Caco-2 (cell line): Measurements from ENCODE around the gene EXOSC9. TPM values are rescaled to one million over a fixed set of nuclear protein-coding genes. Genes with fewer than 3 reads are reported as not detected.

Source experiments
- BruUV-seq: library from RNA; stranded (reverse); fragments of 400-500 nt; replicated peaks from 2 replicates; lab custom pipeline; 2021; lab: Mats Ljungman, UMichigan
- CTCF ChIA-PET: fragments of 300-600 bp; sonication (Branson Sonifier 250); formaldehyde crosslinking; loops from one replicate; lab custom pipeline; 2022; ENCODE audit warnings: antibody characterized with exemption; lab: Charles Lee
- POLR2A ChIA-PET: fragments of 300-600 bp; sonication (Branson Sonifier 250); formaldehyde crosslinking; loops from one replicate; lab custom pipeline; 2022; ENCODE audit warnings: antibody characterized with exemption; lab: Charles Lee
- DNase-seq, 2 experiments: peaks; one replicate each; pipeline versions ENCODE4 v3.0.0 to v3.0.0-alpha.2; 2020 to 2022
- H3K27me3 ChIP-seq: replicated peaks from 2 replicates; pipeline ENCODE4 v1.6.0; 2011; ENCODE audit warnings: low read length; ENCODE audit not compliant: control insufficient read depth, insufficient read depth
- H3K36me3 ChIP-seq: 2 replicates; pipeline ENCODE4 v1.5.1; 2011; ENCODE audit warnings: low read length; ENCODE audit not compliant: control insufficient read depth, insufficient read depth
- H3K4me1 ChIP-seq: fragments of 250-450 bp; sonication (Bioruptor Pico); 2 replicates; pipeline ENCODE4 v1.5.1; 2020; ENCODE audit warnings: mild to moderate bottlenecking
- H3K4me3 ChIP-seq: 2 replicates; pipeline ENCODE4 v1.5.1; 2011; ENCODE audit warnings: low read depth, mild to moderate bottlenecking, control low read depth, low read length
- H3K9me3 ChIP-seq: fragments of 250-450 bp; sonication (Bioruptor Pico); 2 replicates; pipeline ENCODE4 v1.5.1; 2020; ENCODE audit warnings: mild to moderate bottlenecking, moderate library complexity
- H3K27ac Mint-ChIP-seq: one replicate; pipeline ENCODE4 v1.8.0; 2022; ENCODE audit warnings: mixed read lengths; ENCODE audit not compliant: unreplicated experiment
- H3K27me3 Mint-ChIP-seq: one replicate; pipeline ENCODE4 v1.8.0; 2022; ENCODE audit warnings: mixed read lengths; ENCODE audit not compliant: insufficient read depth, unreplicated experiment
- H3K36me3 Mint-ChIP-seq: one replicate; pipeline ENCODE4 v1.8.0; 2022; ENCODE audit warnings: mild to moderate bottlenecking, mixed read lengths; ENCODE audit not compliant: insufficient read depth, unreplicated experiment
- H3K4me1 Mint-ChIP-seq: one replicate; pipeline ENCODE4 v1.8.0; 2022; ENCODE audit warnings: low read depth, mixed read lengths; ENCODE audit not compliant: unreplicated experiment
- H3K4me3 Mint-ChIP-seq: one replicate; pipeline ENCODE4 v1.8.0; 2022; ENCODE audit warnings: mild to moderate bottlenecking, moderate library complexity, mixed read lengths; ENCODE audit not compliant: unreplicated experiment
- H3K9me3 Mint-ChIP-seq: one replicate; pipeline ENCODE4 v1.8.0; 2022; ENCODE audit warnings: mixed read lengths; ENCODE audit not compliant: unreplicated experiment
- CTCF ChIP-seq, 2 experiments: fragments of 200-600 bp in 1 of 2; IDR thresholded peaks; 1 replicate in 1 of 2; 2 replicates in 1 of 2; pipeline versions ENCODE4 v1.5.1 to v1.8.0; 2011 to 2022; ENCODE audit warnings: antibody characterized with exemption in 1 of 2, control low read depth in 1 of 2, inconsistent platforms in 1 of 2, low read depth in 1 of 2, low read length in 1 of 2, mild to moderate bottlenecking in 1 of 2, moderate library complexity in 1 of 2; ENCODE audit not compliant: insufficient read depth in 1 of 2, severe bottlenecking in 1 of 2, unreplicated experiment in 1 of 2
- intact Hi-C: fragments of 100-400 bp; cut with micrococcal nuclease; formaldehyde crosslinking; loops from one replicate; pipeline ENCODE4 v1.10.0; 2022; ENCODE audit not compliant: unreplicated experiment
- total RNA-seq: library from RNA; stranded (reverse); gene quantifications from 2 replicates; pipeline ENCODE4 v1.2.3, GENCODE V29; 2022

EXOSC9 gene
- total RNA-seq, 1 experiment from 2014 or later: 32.6 TPM

GRCh38 chr4:121822047-121822446, 20.9 kb downstream of the EXOSC9 start:
- POLR2A ChIA-PET: no interaction called here
- intact Hi-C loops: no loop called here
- DNase-seq: no peak
- CTCF ChIA-PET: no interaction called here
- no peaks in the 10 kb centered on the region for H3K27me3 Mint-ChIP-seq
- H3K4me3 Mint-ChIP-seq: peak overlapping the region; percentile 96
- Histone ChIP-seq H3K9me3 (no peaks in the 10 kb centered on the region), H3K4me3 (peak overlapping the region; percentile 63), H3K27me3 (no peaks in the 10 kb centered on the region), H3K36me3 (no peaks in the 10 kb centered on the region; the same call in 1 of the 2 replicates), H3K4me1 (peaks cover 8% of the 10 kb centered on the region)
- H3K27ac Mint-ChIP-seq: no peak overlapping the region
- no TSS peak for BruUV-seq
- no peak for TF ChIP-seq CTCF (IDR thresholded peaks at IDR 0.05; ENCODE audit: insufficient read depth in 1 of 2, low read depth in 1 of 2, low read length in 1 of 2, severe bottlenecking in 1 of 2, unreplicated experiment in 1 of 2)
- H3K4me1 Mint-ChIP-seq: no peaks in the 10 kb centered on the region
- H3K36me3 Mint-ChIP-seq: peaks cover 66% of the 10 kb centered on the region
- no peaks in the 10 kb centered on the region for H3K9me3 Mint-ChIP-seq

- CTCF ChIA-PET: no interaction called here
- Histone ChIP-seq H3K36me3 (no peaks in the 10 kb centered on the region; the same call in 1 of the 2 replicates), H3K9me3 (no peaks in the 10 kb centered on the region), H3K4me3 (peak overlapping the region; percentile 63), H3K4me1 (peaks cover 8% of the 10 kb centered on the region), H3K27me3 (no peaks in the 10 kb centered on the region)
- Mint-ChIP-seq H3K27ac (peak overlapping the region; percentile 94), H3K36me3 (peaks cover 57% of the 10 kb centered on the region), H3K4me3 (peak overlapping the region; percentile 96), H3K4me1 (no peaks in the 10 kb centered on the region), H3K27me3 (no peaks in the 10 kb centered on the region), H3K9me3 (no peaks in the 10 kb centered on the region)
- TSS peak; percentile 49 for BruUV-seq
- POLR2A ChIA-PET: no interaction called here
- peak in 1 of 2 experiments; percentile 21 for TF ChIP-seq CTCF (IDR thresholded peaks at IDR 0.05; ENCODE audit: insufficient read depth in 1 of 2, low read depth in 1 of 2, low read length in 1 of 2, severe bottlenecking in 1 of 2, unreplicated experiment in 1 of 2)
- DNase-seq: peak; percentile 44 to 54
- intact Hi-C loops: no loop called here
Observed at GRCh38 chr4:121822796-121823504, 21.8 kb downstream of the EXOSC9 start.

- H3K4me1 ChIP-seq: peaks cover 8% of the 10 kb centered on the region
- Mint-ChIP-seq H3K4me1 (no peaks in the 10 kb centered on the region), H3K27me3 (no peaks in the 10 kb centered on the region), H3K36me3 (peaks cover 50% of the 10 kb centered on the region), H3K27ac (peak within 1 kb of the TSS; percentile 94), H3K4me3 (peak within 1 kb of the TSS; percentile 96), H3K9me3 (no peaks in the 10 kb centered on the region)
- H3K36me3 ChIP-seq: no peaks in the 10 kb centered on the region; the same call in 1 of the 2 replicates
- H3K9me3 ChIP-seq: no peaks in the 10 kb centered on the region
- TF ChIP-seq CTCF (IDR thresholded peaks at IDR 0.05; ENCODE audit: insufficient read depth in 1 of 2, low read depth in 1 of 2, low read length in 1 of 2, severe bottlenecking in 1 of 2, unreplicated experiment in 1 of 2): no peak
- intact Hi-C loops: loop anchor here (1.0 kb wide), 1 partner anchor 47 kb away; the partner anchor contains the start of gene BBS7
- CTCF ChIA-PET: no interaction called here
- POLR2A ChIA-PET: interaction anchor here (0.7 to 0.8 kb wide), 2 partner anchors 12 to 792 kb away, joined by 3 read pairs; no protein-coding TSS in a partner anchor
- BruUV-seq: no TSS peak
- DNase-seq: peak; percentile 95 to 97
- no peaks in the 10 kb centered on the region for H3K27me3 ChIP-seq
- H3K4me3 ChIP-seq: peak within 1 kb of the TSS; percentile 63
Observed at GRCh38 chr4:121823505-121824170, 22.5 kb downstream of the EXOSC9 start, which contains the start of gene CCNA2. Gene CCNA2, minus strand, starts transcription at chr4:121823883. Its CDS starts 255 bp downstream, at chr4:121823628.
